ENCODE results near the gene SMIM29.
A peak's percentile ranks its signal among the peaks of the same experiment; 100 is the strongest.

The SMIM29 gene

GRCh38 chr6:34235307-34236130, 13.3 kb downstream of the SMIM29 start:
- H3K4me3 ChIP-seq (ENCODE audit: low read length) = peak overlapping the region; percentile 59
- peak; percentile 93 for DNase-seq (ENCODE audit: low read depth)
- TF ChIP-seq, protein P1, sequence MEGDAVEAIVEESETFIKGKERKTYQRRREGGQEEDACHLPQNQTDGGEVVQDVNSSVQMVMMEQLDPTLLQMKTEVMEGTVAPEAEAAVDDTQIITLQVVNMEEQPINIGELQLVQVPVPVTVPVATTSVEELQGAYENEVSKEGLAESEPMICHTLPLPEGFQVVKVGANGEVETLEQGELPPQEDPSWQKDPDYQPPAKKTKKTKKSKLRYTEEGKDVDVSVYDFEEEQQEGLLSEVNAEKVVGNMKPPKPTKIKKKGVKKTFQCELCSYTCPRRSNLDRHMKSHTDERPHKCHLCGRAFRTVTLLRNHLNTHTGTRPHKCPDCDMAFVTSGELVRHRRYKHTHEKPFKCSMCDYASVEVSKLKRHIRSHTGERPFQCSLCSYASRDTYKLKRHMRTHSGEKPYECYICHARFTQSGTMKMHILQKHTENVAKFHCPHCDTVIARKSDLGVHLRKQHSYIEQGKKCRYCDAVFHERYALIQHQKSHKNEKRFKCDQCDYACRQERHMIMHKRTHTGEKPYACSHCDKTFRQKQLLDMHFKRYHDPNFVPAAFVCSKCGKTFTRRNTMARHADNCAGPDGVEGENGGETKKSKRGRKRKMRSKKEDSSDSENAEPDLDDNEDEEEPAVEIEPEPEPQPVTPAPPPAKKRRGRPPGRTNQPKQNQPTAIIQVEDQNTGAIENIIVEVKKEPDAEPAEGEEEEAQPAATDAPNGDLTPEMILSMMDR (IDR thresholded peaks at IDR 0.05; ENCODE audit: insufficient read depth, low read depth, low read length, missing control alignments) = no peak

DNA sequence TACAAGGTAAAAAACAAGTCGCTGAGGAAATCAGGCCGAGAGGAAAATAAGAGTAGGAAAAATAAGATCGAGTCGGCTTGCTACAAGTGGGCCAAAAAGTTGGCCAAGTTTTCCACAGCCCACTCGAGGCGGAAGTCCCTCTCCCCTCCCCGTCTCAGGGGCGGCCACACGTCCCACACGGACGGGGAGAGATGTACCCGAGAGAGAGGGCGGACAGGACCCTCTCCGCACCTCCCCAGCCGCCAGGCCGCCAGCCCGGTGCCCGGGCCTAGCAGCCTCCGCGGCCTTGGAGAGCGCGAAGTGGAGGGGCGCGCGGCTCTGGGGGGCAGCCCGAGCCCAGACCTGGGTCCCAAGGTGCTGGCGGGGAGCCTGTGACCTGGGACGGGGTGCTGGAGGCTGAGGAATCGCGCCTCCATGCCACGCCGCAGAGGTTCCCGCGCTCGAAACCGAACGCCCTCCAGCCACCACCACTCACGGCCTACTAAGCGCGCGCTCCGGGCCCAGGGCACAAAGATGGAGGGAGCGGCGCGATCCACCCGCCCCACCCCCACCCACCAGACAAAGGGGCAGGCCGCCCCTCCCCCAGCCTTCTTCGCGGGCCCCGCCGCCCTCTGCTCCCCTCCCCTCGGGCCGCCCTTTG, 14.0 kb downstream of the SMIM29 start:
- no peak overlapping the region for H3K4me3 ChIP-seq (ENCODE audit: low read length)
- DNase-seq (ENCODE audit: low read depth) = no peak
- TF ChIP-seq, protein P1 (IDR thresholded peaks at IDR 0.05; ENCODE audit: insufficient read depth, low read depth, low read length, missing control alignments) = no peak

GRCh38 chr6:34233867-34234266, 14.9 kb downstream of the SMIM29 start:
- no peak overlapping the region for H3K4me3 ChIP-seq (ENCODE audit: low read length)
- no peak for DNase-seq (ENCODE audit: low read depth)
- TF ChIP-seq, protein P1 (IDR thresholded peaks at IDR 0.05; ENCODE audit: insufficient read depth, low read depth, low read length, missing control alignments) = no peak

- no peak for DNase-seq (ENCODE audit: low read depth)
- H3K4me3 ChIP-seq (ENCODE audit: low read length) = no peak overlapping the region
Measured at GRCh38 chr6:34232901-34233300, 15.9 kb downstream of the SMIM29 start.

GRCh38 chr6:34231566-34232336, 17.1 kb downstream of the SMIM29 start:
- H3K4me3 ChIP-seq (ENCODE audit: low read length) = no peak overlapping the region
- DNase-seq (ENCODE audit: low read depth) = no peak
- TF ChIP-seq, protein P1 (IDR thresholded peaks at IDR 0.05; ENCODE audit: insufficient read depth, low read depth, low read length, missing control alignments) = no peak

More at GRCh38 chr6:34232901-34233300, 15.9 kb downstream of the SMIM29 start:
- TF ChIP-seq, protein P1 (IDR thresholded peaks at IDR 0.05; ENCODE audit: insufficient read depth, low read depth, low read length, missing control alignments) = no peak

GRCh38 chr6:34230653-34231371, 18.0 kb downstream of the SMIM29 start:
- TF ChIP-seq, protein P1 (IDR thresholded peaks at IDR 0.05; ENCODE audit: insufficient read depth, low read depth, low read length, missing control alignments) = no peak
- DNase-seq (ENCODE audit: low read depth) = peak; percentile 60
- no peak overlapping the region for H3K4me3 ChIP-seq (ENCODE audit: low read length)

All from epithelial cell of esophagus (primary cell).